Sigmoid colon (tissue), 4 donors: ENCODE results near the gene MCC.

Source experiments
- EP300 ChIP-seq, 4 donors: sonication (generic); formaldehyde crosslinking; IDR thresholded peaks; one replicate each; pipeline ENCODE4 v1.6.1; 2017; ENCODE audit warnings: antibody characterized with exemption in 4 of 4
- POLR2A ChIP-seq, 2 donors: fragments of 450-650 bp; IDR thresholded peaks; one replicate each; pipeline ENCODE4 v1.6.1; 2016; ENCODE audit warnings: antibody characterized with exemption in 2 of 2, mild to moderate bottlenecking in 2 of 2, moderate library complexity in 2 of 2
- POLR2AphosphoS5 ChIP-seq, 4 donors: sonication (generic); formaldehyde crosslinking; IDR thresholded peaks; one replicate each; pipeline ENCODE4 v1.6.1; 2017; ENCODE audit warnings: antibody characterized with exemption in 4 of 4
- TF ChIP-seq, protein P1 (sequence below), 4 experiments: fragments of 450-650 bp in 3 of 4; fragments of 200-600 bp in 1 of 4; IDR thresholded peaks; one replicate each; pipeline ENCODE4 v1.5.1; 2016 to 2019; ENCODE audit warnings: antibody characterized with exemption in 4 of 4, mild to moderate bottlenecking in 3 of 4, moderate library complexity in 2 of 4

DNA sequence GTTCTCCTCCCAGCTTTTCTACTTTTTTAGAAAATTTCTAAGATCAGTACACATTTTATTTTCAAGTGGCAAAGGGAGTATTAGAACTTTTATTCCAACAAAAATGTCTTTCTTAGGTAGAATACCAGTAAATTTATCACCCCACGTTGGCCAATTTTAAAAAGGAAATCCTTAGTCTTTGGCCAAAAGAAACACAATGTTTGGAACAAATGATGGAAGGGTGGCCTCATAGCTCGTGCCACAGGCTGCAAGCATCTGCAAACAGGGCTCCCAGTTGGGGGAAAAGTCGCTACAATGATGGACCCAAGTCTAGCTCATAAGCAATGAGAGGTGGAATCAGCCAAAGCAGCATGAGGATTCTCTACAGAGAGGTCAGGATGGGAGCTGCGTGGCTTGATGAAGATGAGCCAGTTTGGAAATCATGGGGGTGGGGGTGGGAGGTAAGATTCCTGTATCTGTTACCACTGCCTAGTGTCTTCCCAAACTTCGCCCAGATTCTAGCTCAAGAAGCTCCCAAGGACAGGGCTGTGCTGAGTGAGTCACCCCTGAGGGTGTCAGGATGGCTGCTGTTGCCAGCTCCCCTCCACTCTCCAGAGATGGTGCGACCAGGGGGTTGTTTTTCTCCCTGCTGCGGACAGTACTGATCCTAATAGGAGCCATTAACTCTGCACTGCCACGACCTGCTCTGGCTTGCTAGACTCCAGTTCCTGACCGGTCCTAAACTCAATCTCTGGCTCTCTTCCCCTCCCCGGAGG, 436.0 kb downstream of the MCC start:
- TF ChIP-seq, protein P1, sequence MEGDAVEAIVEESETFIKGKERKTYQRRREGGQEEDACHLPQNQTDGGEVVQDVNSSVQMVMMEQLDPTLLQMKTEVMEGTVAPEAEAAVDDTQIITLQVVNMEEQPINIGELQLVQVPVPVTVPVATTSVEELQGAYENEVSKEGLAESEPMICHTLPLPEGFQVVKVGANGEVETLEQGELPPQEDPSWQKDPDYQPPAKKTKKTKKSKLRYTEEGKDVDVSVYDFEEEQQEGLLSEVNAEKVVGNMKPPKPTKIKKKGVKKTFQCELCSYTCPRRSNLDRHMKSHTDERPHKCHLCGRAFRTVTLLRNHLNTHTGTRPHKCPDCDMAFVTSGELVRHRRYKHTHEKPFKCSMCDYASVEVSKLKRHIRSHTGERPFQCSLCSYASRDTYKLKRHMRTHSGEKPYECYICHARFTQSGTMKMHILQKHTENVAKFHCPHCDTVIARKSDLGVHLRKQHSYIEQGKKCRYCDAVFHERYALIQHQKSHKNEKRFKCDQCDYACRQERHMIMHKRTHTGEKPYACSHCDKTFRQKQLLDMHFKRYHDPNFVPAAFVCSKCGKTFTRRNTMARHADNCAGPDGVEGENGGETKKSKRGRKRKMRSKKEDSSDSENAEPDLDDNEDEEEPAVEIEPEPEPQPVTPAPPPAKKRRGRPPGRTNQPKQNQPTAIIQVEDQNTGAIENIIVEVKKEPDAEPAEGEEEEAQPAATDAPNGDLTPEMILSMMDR (IDR thresholded peaks at IDR 0.05) = no peak
- TF ChIP-seq POLR2AphosphoS5 (IDR thresholded peaks at IDR 0.05) (no peak), POLR2A (IDR thresholded peaks at IDR 0.05) (no peak), EP300 (IDR thresholded peaks at IDR 0.05) (no peak)
